Sciatic nerve (tissue), 2 donors: ENCODE measurements around the gene TTLL11. TPM values are rescaled to one million over a fixed set of nuclear protein-coding genes. Genes with fewer than 3 reads are reported as not detected.

ENCODE experiments used
- ATAC-seq: fragments of 200-7000 bp; cut with Tn5 transposase; one replicate; pipeline ENCODE4 v1.9.1; 2020; ENCODE audit warnings: mild to moderate bottlenecking, moderate library complexity
- DNase-seq: peaks from one replicate; pipeline ENCODE4 v3.0.0-alpha.2; 2020; ENCODE audit warnings: low spot score
- intact Hi-C: fragments of 100-400 bp; cut with DNase I; formaldehyde crosslinking; loops from one replicate; pipeline ENCODE4 v1.14.2; 2022
- total RNA-seq: library from RNA; stranded (reverse); fragmentation: NEBNext Ultra II Directional; extraction: Animal tissue kit (Norgen Biotek cat#: 25700); gene quantifications from one replicate; pipeline ENCODE4 v1.2.1, GENCODE V29; 2021
- donor health status: DM: no; HTN: no; CAD: no.
- donor health status: DM: no; HTN: no; CAD: no.

The TTLL11 gene
- total RNA-seq, 1 donor from 2014 or later = 14.2 TPM

DNA sequence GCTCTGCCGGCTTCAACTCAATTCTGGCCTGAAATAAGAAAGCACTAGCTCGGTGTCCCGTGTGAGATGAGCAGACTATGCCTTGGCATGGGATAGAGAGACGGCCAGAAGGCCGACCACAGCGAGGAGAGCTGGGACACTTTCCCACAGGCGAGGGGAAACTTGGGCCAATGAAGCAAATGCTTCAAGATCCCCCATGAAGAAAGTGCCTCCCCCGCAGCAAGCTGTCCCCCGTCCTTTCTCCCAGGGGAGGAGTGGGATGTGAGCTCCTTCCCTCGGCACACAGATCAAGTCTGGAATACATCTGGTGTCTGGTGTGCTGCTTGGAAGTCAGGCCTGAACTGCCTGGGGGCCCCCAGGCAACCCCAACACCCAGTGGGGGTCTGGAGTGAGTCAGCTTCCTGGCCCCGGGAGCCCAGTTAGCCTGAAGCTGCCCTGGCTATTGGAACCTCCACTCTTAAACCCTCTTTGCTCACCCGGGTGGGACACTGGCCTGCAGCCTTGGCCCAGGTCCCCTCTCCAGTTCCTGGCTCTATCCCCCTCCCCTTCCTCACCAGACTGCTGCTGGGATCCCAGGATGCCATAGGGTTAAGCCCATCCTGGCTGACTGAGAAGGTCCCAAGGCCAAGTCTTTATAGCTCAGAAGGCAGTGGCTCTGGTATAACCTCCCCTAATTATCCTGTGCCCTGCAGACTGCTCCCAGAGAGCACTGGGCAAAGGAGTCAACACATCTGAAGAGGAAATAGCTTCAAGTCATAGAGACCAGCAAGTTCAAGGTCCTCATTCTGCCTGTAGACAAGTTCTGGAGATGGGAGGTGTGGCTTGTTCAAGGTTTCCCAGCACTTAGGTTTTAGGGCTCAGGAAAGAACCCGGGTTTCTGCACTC, 205.3 kb downstream of the TTLL11 start:
- intact Hi-C loops = no loop called here
- ATAC-seq (no peak), DNase-seq (no peak)

DNA sequence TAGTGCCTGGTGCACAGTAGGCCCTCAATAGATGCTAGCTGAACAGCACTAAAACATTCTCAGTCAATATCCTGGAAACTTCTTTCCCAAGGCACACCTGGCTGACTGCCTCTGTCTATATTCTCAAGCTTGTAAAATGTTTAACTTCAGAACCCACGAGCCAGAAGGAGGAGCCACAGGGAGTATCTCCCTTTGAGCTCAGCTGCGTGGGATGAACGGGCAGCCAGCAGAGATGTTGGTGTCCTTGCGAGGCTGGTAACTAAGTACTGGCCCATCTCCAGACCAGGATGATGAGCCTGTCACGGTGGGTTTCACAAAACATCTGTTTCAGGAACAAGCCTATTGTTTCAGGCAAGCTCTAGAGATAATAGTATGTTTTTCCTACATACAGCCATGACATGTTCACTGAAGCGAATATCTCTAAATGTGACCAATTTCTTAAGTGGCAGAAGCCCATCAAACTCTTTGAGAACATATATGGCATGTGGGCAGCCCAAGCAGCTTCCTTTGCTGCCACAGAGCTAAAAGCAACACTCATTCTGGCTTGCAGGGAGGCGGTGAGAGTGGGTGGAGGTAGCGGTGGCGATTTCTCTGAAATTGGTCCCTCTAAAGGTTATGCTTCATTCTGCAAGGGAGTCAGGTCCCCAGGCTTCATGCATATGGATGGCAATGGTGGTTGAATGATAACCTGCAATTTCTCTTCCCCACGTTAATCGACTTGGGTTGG, 206.2 kb downstream of the TTLL11 start:
- intact Hi-C loops = no loop called here
- DNase-seq = no peak
- no peak for ATAC-seq

DNA sequence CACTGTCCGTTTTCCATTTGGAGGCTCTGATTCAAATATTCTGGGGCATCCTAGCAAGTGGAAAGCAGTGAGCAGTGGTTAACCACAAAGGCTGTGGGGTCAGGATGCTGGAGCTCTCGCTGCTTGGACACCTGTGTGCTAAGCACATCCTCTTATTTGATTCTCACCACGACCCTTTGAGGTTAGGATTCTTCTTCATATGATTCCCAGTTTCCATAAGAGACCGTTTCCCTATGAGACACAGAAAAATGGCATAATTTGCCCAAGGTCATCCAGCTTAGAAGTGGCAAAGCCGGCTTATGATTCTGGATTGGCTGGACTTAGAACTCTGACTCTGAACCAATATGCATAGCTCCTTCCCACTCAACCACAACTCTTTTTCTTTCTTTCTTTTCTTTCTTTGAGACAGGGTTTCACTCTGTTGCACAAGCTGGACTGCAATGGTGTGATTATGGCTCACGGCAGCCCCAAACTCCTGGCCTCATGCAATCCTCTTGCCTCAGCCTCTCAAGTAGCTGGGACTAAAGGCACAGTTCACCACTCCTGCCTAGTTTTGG, 207.7 kb downstream of the TTLL11 start:
- ATAC-seq (peak; percentile 79), DNase-seq (no peak)
- intact Hi-C loops = no loop called here

DNA sequence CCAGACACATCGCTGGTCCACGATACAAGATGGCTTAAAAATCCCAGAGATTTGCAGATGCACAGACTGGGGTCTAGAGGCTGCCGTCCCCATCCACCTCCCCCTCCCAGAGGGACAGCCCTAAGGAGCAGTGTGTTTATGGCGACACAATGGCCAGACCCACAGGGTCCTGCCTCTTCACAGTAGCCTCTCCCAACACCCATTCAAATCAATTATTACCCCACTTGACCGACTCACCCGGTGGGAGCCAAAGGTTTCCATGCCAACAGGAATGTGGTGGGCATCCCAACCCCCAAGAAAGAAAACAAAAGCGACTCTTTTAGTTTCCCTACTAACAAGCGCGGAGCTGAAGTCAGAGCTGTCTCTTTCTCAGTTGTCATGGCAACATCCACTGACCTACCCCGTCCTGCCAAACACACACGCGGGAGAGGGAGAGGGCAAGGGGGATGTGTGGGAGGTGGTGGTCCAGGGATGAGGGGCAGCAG, 209.0 kb downstream of the TTLL11 start:
- DNase-seq = peak; percentile 56
- intact Hi-C loops = no loop called here
- peak; percentile 60 for ATAC-seq

DNA sequence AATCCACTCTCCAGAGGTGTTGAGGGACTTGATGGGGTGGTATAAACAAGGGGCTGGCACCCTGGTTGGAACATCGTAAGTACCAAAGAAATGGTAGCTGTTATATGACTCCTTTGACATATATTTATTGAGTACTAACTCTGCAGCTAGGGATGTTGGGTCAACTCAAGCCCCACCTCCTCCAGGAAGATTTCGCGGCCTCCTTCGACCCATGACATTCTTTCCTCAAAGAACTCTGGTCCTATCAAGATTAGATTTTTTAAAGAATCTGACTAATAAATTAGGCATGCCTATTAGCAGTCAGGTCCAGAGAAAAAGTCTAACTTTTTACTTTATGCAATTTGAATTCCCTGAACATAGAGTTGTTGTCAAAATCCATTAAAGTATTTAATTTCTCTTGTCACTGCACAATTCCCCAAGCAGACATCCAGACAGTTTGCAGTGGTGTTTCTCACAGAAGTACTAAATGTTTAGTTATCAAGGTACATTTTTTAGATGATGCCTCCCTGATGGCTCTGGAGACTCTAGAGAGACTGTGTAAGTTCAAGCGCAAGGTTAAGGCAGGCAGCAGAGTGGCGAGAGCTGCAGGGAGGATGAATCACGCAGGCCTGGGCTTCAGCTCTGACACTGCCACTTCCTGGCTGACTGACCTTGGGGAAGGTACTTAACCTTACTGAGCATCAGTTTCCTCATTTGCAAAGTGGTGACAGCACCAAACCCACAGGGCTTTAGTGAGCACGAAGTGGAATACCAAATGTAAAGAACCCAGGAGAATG, 209.6 kb downstream of the TTLL11 start:
- DNase-seq (peak; percentile 23), ATAC-seq (no peak)
- intact Hi-C loops = no loop called here

DNA sequence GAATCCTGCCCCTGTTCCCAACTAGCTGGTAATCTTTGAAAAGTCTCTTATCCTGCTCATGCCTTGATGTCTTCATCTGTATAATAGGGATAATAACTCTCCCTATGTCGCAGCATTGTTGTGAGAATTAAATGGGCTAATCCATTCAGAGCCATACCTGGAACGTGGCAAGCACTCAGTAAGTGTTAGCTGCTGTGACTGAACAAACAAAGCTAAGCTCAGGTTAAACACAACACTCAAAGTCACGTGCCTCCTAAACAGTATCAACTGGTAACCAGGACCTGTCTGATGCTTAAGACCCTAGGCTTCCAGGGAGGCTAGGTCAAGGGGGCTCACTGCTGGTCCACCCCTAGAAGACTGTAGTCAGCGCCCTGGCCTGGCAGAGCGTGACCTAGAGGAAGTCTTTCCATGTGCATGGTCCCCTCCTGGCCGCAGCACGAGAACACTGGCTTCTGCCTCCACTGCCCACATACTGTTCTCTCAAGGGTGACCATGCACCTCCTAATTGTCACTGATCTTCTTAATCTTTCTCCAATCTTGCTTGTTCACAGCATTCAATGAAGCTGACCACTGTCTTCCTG, 211.1 kb downstream of the TTLL11 start:
- no peak for ATAC-seq
- DNase-seq = peak; percentile 51
- intact Hi-C loops = no loop called here

DNA sequence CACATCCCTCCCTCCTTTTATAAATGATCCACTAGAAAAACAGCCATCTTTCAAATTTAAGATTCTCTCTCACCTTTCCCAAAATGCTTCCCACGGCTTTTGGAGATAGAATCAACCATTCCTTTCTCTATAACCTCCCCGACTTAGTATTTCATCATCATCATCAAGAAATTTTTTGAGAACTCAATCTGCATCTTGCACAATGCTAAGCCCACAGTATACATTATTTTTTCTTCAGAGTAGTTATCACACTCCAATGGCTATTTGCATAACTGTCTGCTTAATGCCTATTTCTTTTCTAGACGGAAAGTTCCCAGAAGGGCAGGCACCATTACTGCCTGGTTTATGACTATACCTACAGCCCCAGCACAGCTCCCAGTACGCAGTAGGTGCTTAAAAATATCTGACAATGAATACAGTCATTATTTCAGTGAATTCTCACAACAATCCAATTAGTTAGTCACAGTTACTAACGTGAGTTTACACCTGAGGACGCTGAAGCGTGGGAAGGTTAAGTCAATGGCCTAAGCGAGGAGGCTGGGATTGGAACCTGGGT, 212.7 kb downstream of the TTLL11 start:
- intact Hi-C loops = no loop called here
- ATAC-seq = no peak
- DNase-seq = peak; percentile 13

DNA sequence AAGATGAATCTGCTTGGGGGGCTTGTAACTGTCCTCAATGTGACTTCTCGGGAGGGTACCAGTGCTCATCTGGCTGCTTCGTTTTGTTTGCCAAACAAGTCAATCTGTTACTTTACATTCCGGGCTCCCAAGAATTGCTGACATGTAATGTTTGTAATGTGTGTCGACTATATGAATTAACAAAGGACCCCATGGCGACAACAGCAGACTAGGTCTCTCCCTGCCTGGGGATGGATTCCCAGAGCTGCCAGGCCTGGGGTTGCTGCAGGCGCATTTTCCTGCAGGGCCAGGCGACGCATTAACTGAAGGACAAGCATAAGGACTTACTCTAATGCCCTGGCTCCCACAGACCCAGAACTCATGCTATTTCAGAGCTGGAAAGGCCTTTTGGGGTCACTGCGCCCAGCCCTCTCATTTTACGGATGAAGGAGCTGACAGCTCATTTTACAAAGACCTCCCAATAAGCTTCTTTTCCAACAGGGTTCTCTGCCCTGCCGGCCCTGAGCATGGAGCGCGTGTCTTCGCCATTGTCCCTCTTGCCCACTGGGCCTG, 214.8 kb downstream of the TTLL11 start:
- ATAC-seq (no peak), DNase-seq (peak; percentile 30)
- intact Hi-C loops = no loop called here

DNA sequence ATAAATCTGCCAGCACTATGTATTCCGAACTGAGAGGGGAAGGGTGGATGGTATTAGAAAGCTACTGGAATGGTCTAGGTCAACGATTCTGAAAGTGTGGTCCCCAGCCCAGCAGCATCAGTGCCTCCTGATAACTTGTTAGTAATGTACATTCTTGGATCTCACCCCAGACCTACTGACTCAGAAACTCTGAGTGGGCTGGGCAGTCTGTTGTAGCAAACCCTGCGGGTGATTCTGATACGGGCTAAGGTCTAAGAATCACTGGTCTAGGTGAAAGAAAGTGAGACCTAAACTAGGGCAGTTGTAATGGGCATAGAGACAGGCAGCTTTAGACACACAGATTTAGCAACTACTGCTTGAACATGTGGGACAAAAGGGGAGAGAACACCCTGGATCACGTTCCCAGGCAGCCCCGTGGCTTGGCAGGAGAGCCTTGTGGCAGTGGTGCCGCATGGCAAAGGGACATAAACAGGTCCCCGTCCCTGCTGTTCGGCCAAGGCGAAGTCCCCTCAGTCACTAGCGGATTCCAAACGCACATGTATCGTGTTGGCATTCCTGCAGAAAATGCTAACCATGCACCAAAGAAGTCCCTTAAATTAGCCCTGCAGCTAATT, 216.3 kb downstream of the TTLL11 start:
- intact Hi-C loops = no loop called here
- DNase-seq (peak; percentile 35), ATAC-seq (no peak)

DNA sequence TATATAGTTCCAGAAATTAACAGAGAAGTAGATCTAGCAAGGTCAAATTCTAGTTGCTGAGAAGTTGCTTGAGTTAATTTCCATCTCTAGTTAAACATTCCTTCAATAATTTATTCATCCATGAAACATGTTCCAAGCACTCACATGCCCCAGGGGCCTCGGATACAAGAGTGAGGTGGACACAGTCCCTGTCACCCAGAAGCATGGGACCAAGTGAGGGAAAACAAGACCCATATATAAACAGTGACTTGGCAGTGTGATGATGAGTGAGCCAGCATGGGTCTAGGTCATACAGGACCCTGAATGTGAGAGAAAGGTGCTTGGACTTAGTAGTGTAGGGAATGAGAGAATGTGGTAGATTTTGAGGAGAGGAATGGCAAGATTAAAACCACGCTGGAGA, 216.9 kb downstream of the TTLL11 start:
- intact Hi-C loops = no loop called here
- DNase-seq (no peak), ATAC-seq (no peak)

DNA sequence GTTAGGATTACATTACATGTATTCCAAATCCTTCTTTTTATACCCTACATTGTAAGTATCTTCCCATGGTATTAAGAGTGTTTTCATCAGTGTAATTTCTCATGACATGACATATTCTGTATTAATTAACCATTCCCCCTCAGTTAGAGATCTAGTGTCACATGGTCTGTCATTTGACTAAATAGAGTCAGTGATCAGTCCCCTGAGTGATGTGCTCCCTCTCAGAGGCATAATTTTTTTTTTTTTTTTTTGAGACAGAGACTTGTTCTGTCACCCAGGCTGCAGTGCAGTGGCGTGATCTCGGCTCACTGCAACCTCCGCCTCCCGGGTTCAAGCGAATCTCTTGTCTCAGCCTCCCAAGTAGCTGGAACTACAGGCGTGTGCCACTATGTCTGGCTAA, 218.6 kb downstream of the TTLL11 start:
- no peak for DNase-seq
- no peak for ATAC-seq
- intact Hi-C loops = no loop called here

DNA sequence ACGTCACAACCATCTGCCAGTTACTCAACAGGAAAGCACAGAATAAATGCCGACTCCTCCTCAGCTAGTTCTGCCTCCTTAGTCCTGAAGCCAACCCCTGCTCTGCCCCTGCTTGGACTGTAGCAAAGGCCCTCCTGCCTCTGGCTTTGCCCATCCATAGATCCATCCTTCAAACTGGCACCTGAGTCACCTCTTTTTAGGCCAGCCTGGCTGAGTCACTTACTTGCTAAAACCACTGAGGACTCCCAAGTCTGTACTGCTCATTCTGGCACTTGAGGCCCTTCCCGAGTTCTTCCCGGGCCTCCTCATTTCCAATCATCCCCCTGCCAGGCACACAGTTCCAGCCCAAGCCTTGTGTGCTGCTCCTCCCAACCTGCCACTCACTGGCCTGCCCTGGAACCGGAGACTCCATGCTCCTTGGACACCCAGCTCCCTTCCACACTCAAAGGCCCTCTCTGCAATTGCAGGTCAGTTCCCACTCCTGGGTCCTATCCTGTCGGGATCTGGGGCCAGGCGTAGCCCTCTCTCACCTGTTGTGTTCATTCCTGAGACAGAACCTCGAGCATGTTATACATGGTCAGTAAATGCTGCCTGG, 221.6 kb downstream of the TTLL11 start:
- ATAC-seq (no peak), DNase-seq (peak; percentile 33)
- intact Hi-C loops = no loop called here

DNA sequence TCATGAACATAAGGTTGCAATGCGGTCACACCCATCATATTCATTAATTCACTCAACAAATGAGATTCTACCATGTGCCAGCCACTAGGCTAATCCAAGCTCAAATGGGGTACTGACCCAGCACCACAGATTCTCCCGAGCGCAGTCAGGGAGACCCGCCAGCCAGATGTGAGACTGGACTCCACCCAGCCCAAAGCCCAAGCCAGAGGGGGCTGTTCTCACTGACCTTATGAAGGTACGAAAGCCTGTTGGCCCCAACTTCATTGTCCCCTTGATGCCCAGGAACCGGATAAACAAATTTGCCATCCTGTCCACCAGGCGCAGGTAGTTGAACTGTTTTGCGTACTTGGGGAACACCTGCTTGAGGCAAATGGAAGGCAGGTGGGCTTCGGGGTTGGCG, 222.8 kb downstream of the TTLL11 start:
- intact Hi-C loops = no loop called here
- no peak for ATAC-seq
- peak; percentile 33 for DNase-seq

DNA sequence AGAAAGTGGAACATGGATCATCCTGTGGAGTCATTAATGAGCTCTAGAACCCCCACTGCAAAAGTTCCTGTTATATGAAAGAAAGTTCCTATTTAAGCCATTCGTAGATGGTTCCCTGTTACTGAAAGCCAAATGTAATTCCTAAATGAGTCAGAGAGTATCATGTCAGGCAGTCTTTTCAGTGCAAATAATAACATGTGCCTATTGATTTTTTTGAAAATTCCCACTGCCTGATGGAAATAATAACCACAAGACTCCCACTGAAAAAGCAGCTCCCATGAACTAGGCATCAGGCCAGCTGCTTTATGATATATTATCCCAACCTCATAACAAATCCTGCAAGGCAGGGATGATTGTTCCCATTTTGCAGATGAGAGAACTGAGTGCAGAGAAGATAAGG, 224.5 kb downstream of the TTLL11 start:
- intact Hi-C loops = no loop called here
- ATAC-seq = no peak
- DNase-seq = no peak

DNA sequence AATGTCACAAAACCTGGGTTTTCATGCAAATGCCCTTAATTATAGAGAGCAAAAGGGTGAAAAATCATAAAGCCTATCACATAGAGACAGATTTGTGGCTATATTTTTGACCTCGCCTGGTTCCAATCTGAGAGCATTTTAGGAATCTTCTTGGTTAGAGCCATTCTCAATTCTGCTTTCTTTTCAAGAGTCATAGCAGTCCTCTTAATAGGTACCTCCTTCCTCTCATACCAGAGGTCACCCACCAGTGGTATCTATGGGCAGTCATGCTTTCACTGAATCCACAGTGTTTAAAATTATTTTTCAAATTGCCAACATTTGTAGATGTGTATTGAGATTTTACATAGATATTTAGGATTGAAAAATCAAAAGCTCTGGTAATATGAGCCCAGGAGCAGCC, 226.2 kb downstream of the TTLL11 start:
- no peak for DNase-seq
- intact Hi-C loops = no loop called here
- no peak for ATAC-seq

DNA sequence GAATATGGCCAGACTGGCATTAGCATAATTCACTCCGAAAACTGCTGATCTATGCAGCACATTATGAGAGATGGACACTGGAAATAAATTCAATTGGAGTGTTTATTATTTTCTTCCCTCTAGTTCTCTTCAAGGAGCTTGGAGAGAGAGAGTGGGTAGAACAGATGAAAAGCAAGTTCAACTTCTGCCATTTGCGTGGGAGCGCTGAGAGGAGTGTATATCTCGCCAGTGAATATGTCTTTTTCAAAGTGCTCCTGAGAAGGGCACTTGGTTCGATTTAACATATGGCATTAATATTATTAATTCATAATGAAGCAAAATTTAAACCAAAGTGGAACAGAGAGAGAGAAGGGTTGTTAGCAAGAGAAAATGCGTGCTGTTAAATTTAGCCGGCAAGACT, 227.2 kb downstream of the TTLL11 start:
- ATAC-seq (no peak), DNase-seq (peak; percentile 28)
- intact Hi-C loops = no loop called here

DNA sequence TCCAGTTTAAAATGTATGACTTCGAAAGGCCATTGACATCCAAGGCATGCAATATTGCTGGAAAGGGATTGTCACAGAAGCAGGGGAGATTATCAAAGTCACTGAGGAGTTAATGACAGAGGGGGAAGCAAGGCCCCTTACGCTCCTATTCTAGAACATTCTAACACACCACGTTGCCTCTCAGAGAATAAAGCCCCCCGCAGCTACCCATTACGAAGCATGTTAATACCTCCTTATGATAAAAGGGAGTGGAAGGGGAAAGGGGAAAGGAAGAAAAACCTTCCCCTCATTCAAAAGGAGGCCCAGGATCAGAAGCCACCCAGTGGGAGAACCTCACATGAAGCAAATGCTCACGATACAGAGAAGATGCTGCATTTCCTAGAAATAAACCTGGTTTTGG, 228.0 kb downstream of the TTLL11 start:
- intact Hi-C loops = no loop called here

DNA sequence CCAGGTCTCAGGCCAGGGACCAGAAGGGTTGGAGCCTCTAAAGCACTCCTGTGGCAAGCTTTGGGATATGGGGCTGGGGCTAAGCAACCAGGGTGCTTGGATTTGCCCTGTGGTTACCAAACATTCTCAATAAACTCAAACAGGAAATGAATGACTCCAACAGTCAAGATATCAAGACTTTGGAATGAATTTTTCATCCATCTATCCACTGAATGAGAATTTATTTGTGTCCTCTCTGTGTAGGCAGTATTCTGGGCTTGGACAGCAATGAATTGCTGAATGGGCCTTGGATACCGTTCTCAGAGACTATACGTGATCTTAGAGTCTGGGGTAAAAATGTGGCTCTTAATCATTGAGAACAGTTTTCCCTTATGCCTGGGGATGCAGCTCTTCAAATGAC, 229.2 kb downstream of the TTLL11 start:
- ATAC-seq (no peak), DNase-seq (no peak)
- intact Hi-C loops = no loop called here

More for the DNA sequence above, 228.0 kb downstream of the TTLL11 start:
- peak; percentile 15 for DNase-seq
- no peak for ATAC-seq
